Measurements from ENCODE around the gene NKX6-2. TPM values are rescaled to one million over a fixed set of nuclear protein-coding genes. Genes with fewer than 3 reads are reported as not detected.
A peak's percentile ranks its signal among the peaks of the same experiment; 100 is the strongest.

NKX6-2 gene
- total RNA-seq, 4 donors from 2014 or later = not detected

DNA sequence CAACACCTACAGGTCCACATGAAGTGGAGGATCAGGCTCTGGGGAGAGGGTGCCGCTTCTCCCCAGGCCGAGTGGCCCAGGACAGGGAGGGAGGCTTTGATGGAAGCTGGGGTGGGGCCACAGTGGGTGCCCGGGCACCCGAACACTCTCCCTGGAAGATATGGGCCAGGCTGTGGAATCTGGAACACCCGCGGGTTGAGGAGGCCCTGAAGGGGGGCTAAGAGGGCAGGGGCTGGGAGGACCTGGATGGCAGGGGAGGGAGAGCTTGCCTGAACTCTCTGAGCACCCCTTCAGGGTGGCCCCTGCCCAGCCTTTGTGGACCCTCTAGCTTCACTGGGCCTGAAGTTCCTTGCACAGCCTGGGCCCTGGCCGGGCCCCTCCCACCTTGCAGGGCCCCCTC, 4.5 kb upstream of the NKX6-2 start:
- Histone ChIP-seq H3K27ac (replicated peaks in 1 of 4) (no peak overlapping the region), H3K27me3 (peaks cover 0 to 75% (median 34%) of the 10 kb centered on the region in 4 donors), H3K4me3 (no peak overlapping the region), H3K36me3 (no peaks in the 10 kb centered on the region), H3K9me3 (no peaks in the 10 kb centered on the region), H3K4me1 (peaks cover 21 to 32% (median 30%) of the 10 kb centered on the region in 4 donors)
- TF ChIP-seq, protein P1, sequence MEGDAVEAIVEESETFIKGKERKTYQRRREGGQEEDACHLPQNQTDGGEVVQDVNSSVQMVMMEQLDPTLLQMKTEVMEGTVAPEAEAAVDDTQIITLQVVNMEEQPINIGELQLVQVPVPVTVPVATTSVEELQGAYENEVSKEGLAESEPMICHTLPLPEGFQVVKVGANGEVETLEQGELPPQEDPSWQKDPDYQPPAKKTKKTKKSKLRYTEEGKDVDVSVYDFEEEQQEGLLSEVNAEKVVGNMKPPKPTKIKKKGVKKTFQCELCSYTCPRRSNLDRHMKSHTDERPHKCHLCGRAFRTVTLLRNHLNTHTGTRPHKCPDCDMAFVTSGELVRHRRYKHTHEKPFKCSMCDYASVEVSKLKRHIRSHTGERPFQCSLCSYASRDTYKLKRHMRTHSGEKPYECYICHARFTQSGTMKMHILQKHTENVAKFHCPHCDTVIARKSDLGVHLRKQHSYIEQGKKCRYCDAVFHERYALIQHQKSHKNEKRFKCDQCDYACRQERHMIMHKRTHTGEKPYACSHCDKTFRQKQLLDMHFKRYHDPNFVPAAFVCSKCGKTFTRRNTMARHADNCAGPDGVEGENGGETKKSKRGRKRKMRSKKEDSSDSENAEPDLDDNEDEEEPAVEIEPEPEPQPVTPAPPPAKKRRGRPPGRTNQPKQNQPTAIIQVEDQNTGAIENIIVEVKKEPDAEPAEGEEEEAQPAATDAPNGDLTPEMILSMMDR (IDR thresholded peaks at IDR 0.05) = no peak
- TF ChIP-seq POLR2AphosphoS5 (IDR thresholded peaks at IDR 0.05) = no peak
- TF ChIP-seq POLR2A (IDR thresholded peaks at IDR 0.05; ENCODE audit: low read depth) = no peak
- TF ChIP-seq EP300 (IDR thresholded peaks at IDR 0.05) = no peak
- 51% methylated on average over 3 of the region's 7 CpGs for WGBS
- intact Hi-C loops (cut with DNase I) = no loop called here
- DNase-seq (ENCODE audit: extremely low spot score) = no peak

DNA sequence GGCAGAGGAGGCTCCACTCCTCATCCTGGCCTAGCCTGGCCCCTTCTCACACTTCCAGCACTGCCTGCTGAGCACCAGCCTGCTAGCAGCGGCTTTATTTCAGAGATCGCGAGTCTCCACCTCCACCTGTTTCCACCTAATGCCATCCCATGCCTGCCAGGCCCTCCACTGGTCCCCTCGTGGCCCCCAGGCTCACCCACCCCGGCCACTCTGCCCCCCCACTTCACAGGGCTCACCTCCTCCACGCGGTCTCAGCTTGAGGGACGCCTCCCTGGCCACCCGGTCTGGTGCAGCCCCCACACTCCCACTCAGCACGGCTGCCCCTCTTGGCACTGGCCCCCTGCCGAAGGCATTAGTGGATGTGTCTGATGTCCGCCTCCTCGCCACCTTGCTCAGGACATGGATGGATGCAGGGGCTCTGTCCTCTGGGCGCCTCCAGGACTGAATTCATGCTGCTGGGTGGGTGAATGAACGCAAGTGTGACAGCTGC, 3.8 kb upstream of the NKX6-2 start:
- intact Hi-C loops (cut with DNase I) = loop anchor here (10.0 kb wide), 1 partner anchor 135 kb away; no protein-coding TSS in a partner anchor
- Histone ChIP-seq H3K27me3 (peaks cover 0 to 83% (median 41%) of the 10 kb centered on the region in 4 donors), H3K27ac (replicated peaks in 1 of 4) (no peak overlapping the region), H3K4me3 (no peak overlapping the region), H3K4me1 (peaks cover 21 to 40% (median 38%) of the 10 kb centered on the region in 4 donors), H3K36me3 (no peaks in the 10 kb centered on the region), H3K9me3 (no peaks in the 10 kb centered on the region)
- TF ChIP-seq POLR2AphosphoS5 (IDR thresholded peaks at IDR 0.05) (no peak), EP300 (IDR thresholded peaks at IDR 0.05) (no peak)
- 74% methylated on average over 13 of the region's 15 CpGs for WGBS
- no peak for DNase-seq (ENCODE audit: extremely low spot score)

DNA sequence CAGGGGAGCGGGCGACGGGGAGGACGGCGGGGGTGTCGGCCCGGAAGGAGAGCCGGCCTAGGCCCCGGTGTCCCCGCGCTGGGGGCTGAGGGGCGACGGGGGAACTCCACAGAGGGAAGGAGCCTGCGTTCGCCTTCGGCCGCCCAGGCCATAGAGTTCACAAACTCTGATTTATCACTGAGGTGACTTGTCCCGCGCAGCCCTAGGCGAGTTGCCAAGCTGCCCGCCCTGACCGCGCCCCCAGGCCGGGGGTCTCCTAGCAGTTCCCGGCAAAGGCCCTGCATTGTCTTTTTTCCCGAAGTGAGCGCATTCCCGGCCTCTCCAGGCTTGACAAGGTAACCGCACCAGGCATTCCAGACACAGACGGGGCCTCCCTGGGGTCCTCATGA, 2.9 kb upstream of the NKX6-2 start:
- DNase-seq (ENCODE audit: extremely low spot score) = no peak
- WGBS = 17% methylated on average over 13 of the region's 30 CpGs
- H3K9me3 ChIP-seq = peaks cover 0 to 8% (median 3%) of the 10 kb centered on the region in 4 donors
- H3K27me3 ChIP-seq = peaks cover 0 to 88% (median 50%) of the 10 kb centered on the region in 4 donors
- peaks cover 21 to 48% (median 45%) of the 10 kb centered on the region in 4 donors for H3K4me1 ChIP-seq
- H3K36me3 ChIP-seq = peaks cover 0 to 2% (median under 1%) of the 10 kb centered on the region in 4 donors
- no peak overlapping the region for H3K27ac ChIP-seq (replicated peaks in 1 of 4)
- H3K4me3 ChIP-seq = peak overlapping the region in 1 of 4 donors; percentile 34
- TF ChIP-seq POLR2AphosphoS5 (IDR thresholded peaks at IDR 0.05) (no peak), EP300 (IDR thresholded peaks at IDR 0.05) (no peak), POLR2A (IDR thresholded peaks at IDR 0.05; ENCODE audit: low read depth) (no peak)
- TF ChIP-seq, protein P1 (IDR thresholded peaks at IDR 0.05) = no peak
- intact Hi-C loops (cut with DNase I) = loop anchor here (10.0 kb wide), 1 partner anchor 134 kb away; no protein-coding TSS in a partner anchor

DNA sequence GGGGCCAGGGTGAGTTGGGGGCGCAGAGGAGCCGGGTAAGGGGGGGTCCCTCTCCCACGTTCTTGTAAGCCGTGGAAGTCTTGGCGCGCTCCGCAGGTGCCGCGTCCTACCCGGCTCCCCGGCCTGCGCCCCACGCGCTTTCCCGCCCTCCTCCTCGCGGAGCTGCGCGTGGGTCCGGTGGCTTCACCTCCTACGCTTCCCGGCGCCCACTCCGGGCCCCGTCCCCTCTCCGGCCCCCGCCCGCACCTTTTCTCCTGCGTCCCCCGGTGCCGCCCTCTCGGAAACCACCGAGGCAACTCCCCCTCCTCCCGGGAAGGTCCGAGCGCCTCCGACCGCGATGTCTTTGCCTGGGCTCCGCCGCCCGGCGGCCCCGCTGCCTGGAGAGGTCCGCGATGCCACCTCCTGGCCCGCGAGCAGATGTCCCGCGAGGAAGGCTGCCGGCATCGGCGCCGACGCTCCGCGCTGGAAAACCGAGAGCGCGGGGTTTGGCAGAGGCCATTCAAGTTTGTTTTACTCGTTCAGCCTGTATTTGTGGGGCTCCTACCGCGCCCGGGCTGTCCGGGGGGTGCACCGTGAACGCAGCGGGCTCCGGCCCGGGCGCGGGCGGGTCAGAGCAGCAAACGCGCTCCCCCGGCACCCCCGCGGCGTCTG, 2.4 kb upstream of the NKX6-2 start:
- H3K4me3 ChIP-seq = peak overlapping the region in 2 of 4 donors; percentile 18 to 34
- peaks cover 21 to 50% (median 45%) of the 10 kb centered on the region in 4 donors for H3K4me1 ChIP-seq
- peaks cover 0 to 8% (median 4%) of the 10 kb centered on the region in 4 donors for H3K9me3 ChIP-seq
- no peak for DNase-seq (ENCODE audit: extremely low spot score)
- TF ChIP-seq POLR2A (IDR thresholded peaks at IDR 0.05; ENCODE audit: low read depth) (no peak), EP300 (IDR thresholded peaks at IDR 0.05) (no peak), POLR2AphosphoS5 (IDR thresholded peaks at IDR 0.05) (no peak)
- TF ChIP-seq, protein P1 (IDR thresholded peaks at IDR 0.05) = peak in 1 of 3 experiments; percentile 27
- H3K27me3 ChIP-seq = peaks cover 0 to 88% (median 54%) of the 10 kb centered on the region in 4 donors
- peaks cover under 1 to 7% (median 4%) of the 10 kb centered on the region in 4 donors for H3K36me3 ChIP-seq
- no CpG with 5 or more reads among the region's 79 CpGs for WGBS
- H3K27ac ChIP-seq (replicated peaks in 1 of 4) = no peak overlapping the region
- intact Hi-C loops (cut with DNase I) = loop anchor here (10.0 kb wide), 1 partner anchor 134 kb away; no protein-coding TSS in a partner anchor

DNA sequence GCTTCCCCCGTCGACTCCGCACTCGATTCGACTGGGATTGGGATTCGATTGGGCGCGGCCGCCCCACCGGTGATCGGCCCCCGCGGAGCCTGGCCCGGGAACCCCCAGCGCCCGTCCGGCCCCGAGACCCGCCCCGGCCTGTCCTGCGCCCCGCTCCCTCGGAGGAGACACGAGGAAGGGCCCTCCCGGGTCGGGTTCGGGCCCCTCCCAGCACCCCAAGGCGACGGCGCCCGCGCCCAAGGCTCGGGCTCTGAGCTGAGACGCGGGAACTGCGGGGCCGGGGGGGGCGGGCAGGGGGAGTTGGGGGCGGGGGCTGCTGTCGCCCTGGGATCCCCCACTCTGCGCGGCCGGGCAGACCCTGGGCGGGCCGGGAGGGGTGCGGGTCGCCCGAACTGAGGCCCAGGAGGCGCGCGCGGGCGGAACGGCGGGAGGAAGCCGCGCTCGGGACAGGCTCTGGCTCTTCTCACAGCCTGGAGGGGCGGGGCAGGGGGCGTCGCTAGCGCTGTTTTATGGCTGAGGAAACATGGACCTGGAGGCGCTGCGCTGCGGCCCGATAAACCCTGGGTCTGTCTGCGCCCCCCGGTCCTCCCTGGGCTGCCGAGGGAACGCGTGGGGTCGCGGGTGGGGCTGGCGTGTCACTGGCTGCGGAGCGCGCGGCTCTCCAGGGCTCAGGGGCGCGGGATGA, 1.7 kb upstream of the NKX6-2 start:
- no peak for TF ChIP-seq EP300 (IDR thresholded peaks at IDR 0.05)
- no peak for TF ChIP-seq POLR2AphosphoS5 (IDR thresholded peaks at IDR 0.05)
- TF ChIP-seq, protein P1 (IDR thresholded peaks at IDR 0.05) = no peak
- no peak for TF ChIP-seq POLR2A (IDR thresholded peaks at IDR 0.05; ENCODE audit: low read depth)
- no CpG with 5 or more reads among the region's 80 CpGs for WGBS
- H3K9me3 ChIP-seq = peaks cover 0 to 8% (median 4%) of the 10 kb centered on the region in 4 donors
- H3K27ac ChIP-seq (replicated peaks in 1 of 4) = no peak overlapping the region
- peaks cover 21 to 50% (median 45%) of the 10 kb centered on the region in 4 donors for H3K4me1 ChIP-seq
- peaks cover 0 to 83% (median 54%) of the 10 kb centered on the region in 4 donors for H3K27me3 ChIP-seq
- DNase-seq (ENCODE audit: extremely low spot score) = no peak
- peak overlapping the region in 3 of 4 donors; percentile 30 to 34 (median 34) for H3K4me3 ChIP-seq
- intact Hi-C loops (cut with DNase I) = loop anchor here (10.0 kb wide), 1 partner anchor 133 kb away; no protein-coding TSS in a partner anchor
- peaks cover 4 to 14% (median 11%) of the 10 kb centered on the region in 4 donors for H3K36me3 ChIP-seq
